T-helper 1 cell treated with Interleukin-12 subunit alpha and Interleukin-12 subunit beta and Interleukin-4 antibody, amounts not matched to agents 30 ng/mL and 1 ng/mL, for 36 hours (primary cell): ENCODE results near the gene RNLS. TPM values are rescaled to one million over a fixed set of nuclear protein-coding genes. Genes with fewer than 3 reads are reported as not detected.

Experiments
- intact Hi-C: fragments of 100-400 bp; cut with micrococcal nuclease; formaldehyde crosslinking; loops from one replicate; pipeline ENCODE4 v1.15.1; 2024
- total RNA-seq: library from RNA; stranded (reverse); gene quantifications from 2 replicates; pipeline ENCODE4 v1.2.3, GENCODE V29; 2022

Gene RNLS
- total RNA-seq, 1 donor from 2014 or later, result 2.1 TPM

GRCh38 chr10:88239212-88239611 is 343.9 kb downstream of the RNLS start:
- intact Hi-C loops, result no loop called here

- intact Hi-C loops, result no loop called here
Measured at GRCh38 chr10:88238615-88238914, 344.6 kb downstream of the RNLS start.

- intact Hi-C loops, result no loop called here
Measured at GRCh38 chr10:88237896-88238614, 345.1 kb downstream of the RNLS start.

- intact Hi-C loops, result no loop called here
Measured at GRCh38 chr10:88236121-88236743, 346.9 kb downstream of the RNLS start.

GRCh38 chr10:88234297-88234696 is 348.8 kb downstream of the RNLS start:
- intact Hi-C loops, result no loop called here

GRCh38 chr10:88233870-88234269 is 349.2 kb downstream of the RNLS start:
- intact Hi-C loops, result no loop called here

- intact Hi-C loops, result no loop called here
Measured at GRCh38 chr10:88232983-88233543, 350.1 kb downstream of the RNLS start.

- intact Hi-C loops, result no loop called here
Measured at GRCh38 chr10:88232029-88232895, 350.9 kb downstream of the RNLS start.

GRCh38 chr10:88230251-88230650 is 352.9 kb downstream of the RNLS start:
- intact Hi-C loops, result no loop called here

GRCh38 chr10:88228130-88228529 is 355.0 kb downstream of the RNLS start:
- intact Hi-C loops, result no loop called here

- intact Hi-C loops, result no loop called here
Measured at GRCh38 chr10:88227342-88228018, 355.6 kb downstream of the RNLS start.

- intact Hi-C loops, result no loop called here
Measured at GRCh38 chr10:88226891-88227290, 356.2 kb downstream of the RNLS start.

GRCh38 chr10:88226071-88226659 is 357.0 kb downstream of the RNLS start:
- intact Hi-C loops, result no loop called here

Other genes with a start within 250 kb of the RNLS start
- 0.10 TPM in 1 of 2 replicates, not detected in the other for gene LIPJ, start 3.4 kb upstream of the RNLS start, total RNA-seq
- not detected in 2 replicates for gene LIPF, start 81.1 kb upstream of the RNLS start, total RNA-seq
- not detected in 2 replicates for gene LIPK, start 122.9 kb upstream of the RNLS start, total RNA-seq
- not detected in 2 replicates for gene LIPN, start 176.7 kb upstream of the RNLS start, total RNA-seq
- gene LIPM, start 219.4 kb upstream of the RNLS start, total RNA-seq, result not detected in 2 replicates